AG04450 (cell line): ENCODE results near the gene IGFBP4. TPM values are rescaled to one million over a fixed set of nuclear protein-coding genes. Genes with fewer than 3 reads are reported as not detected.
A peak's percentile ranks its signal among the peaks of the same experiment; 100 is the strongest.
"Not testable (repeated sequence)": the region's sequence is repeated elsewhere in the genome, so short reads cannot be mapped to it uniquely, and the experiment has no call there.

ENCODE experiments used
- CTCF ChIA-PET: fragments of 300-600, 350-600 bp; formaldehyde crosslinking; extraction: SDS; loops from one replicate; lab custom pipeline; 2022; ENCODE audit warnings: antibody characterized with exemption, inconsistent platforms; lab: Charles Lee
- POLR2A ChIA-PET: fragments of 350-600 bp; formaldehyde crosslinking; extraction: SDS; loops from one replicate; lab custom pipeline; 2021; ENCODE audit warnings: antibody characterized with exemption, inconsistent platforms; lab: Yijun Ruan, JAX
- DNase-seq: peaks from one replicate; pipeline ENCODE4 v3.0.0-alpha.2; 2011; ENCODE audit warnings: low read depth, low spot score
- H3K27ac ChIP-seq: one replicate; pipeline ENCODE4 v1.5.1; 2012; ENCODE audit warnings: low read depth, low read length, control low read depth
- H3K27me3 ChIP-seq: one replicate; pipeline ENCODE4 v1.6.0; 2012; ENCODE audit warnings: low read length; ENCODE audit not compliant: control insufficient read depth, insufficient read depth
- H3K4me3 ChIP-seq: 2 replicates; pipeline ENCODE4 v1.5.1; 2011; ENCODE audit warnings: mild to moderate bottlenecking, low read depth, low read length, control low read depth
- H3K9me3 ChIP-seq: 2 replicates; pipeline ENCODE4 v1.5.1; 2012; ENCODE audit warnings: low read length; ENCODE audit not compliant: control insufficient read depth, insufficient read depth
- polyA minus RNA-seq: library from RNA; depleted of rRNA, polyadenylated mRNA; stranded (reverse); fragments of >200 nt; gene quantifications from 2 replicates; pipeline ENCODE4 v1.2.3, GENCODE V29; 2011; rRNA and poly(A)+ RNA removed
- polyA plus RNA-seq: library from polyadenylated mRNA; depleted of rRNA; stranded (reverse); fragments of >200 nt; gene quantifications from 2 replicates; pipeline ENCODE4 v1.2.3, GENCODE V29; 2011; rRNA removed
- TF ChIP-seq, protein P1 (sequence below): IDR thresholded peaks from 2 replicates; pipeline ENCODE4 v1.5.1; 2011; ENCODE audit warnings: low read depth, low read length, control low read depth, inconsistent platforms

Gene IGFBP4
- polyA plus RNA-seq (1,026 and 1,343 TPM in 2 replicates), polyA minus RNA-seq (782 and 1,005 TPM in 2 replicates)

DNA sequence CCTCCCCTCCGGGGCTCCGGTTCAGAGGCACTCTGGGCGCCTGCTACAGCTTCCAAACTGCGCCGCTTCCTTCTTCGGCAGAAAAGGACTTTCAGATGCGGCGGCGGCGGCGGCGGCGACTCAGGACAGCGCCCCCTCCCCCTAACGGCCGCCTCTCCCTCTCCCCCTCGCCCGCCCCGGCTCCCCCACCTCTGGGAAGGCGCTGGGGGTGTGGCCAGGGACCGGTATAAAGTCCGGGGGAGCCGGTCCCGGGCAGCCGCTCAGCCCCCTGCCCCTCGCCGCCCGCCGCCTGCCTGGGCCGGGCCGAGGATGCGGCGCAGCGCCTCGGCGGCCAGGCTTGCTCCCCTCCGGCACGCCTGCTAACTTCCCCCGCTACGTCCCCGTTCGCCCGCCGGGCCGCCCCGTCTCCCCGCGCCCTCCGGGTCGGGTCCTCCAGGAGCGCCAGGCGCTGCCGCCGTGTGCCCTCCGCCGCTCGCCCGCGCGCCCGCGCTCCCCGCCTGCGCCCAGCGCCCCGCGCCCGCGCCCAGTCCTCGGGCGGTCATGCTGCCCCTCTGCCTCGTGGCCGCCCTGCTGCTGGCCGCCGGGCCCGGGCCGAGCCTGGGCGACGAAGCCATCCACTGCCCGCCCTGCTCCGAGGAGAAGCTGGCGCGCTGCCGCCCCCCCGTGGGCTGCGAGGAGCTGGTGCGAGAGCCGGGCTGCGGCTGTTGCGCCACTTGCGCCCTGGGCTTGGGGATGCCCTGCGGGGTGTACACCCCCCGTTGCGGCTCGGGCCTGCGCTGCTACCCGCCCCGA is at the start of gene IGFBP4:
Gene IGFBP4 (plus strand): TSS at position 255 of the 792 bp plus-strand sequence. CDS start 286 bp downstream, at position 541.
- Histone ChIP-seq H3K4me3 (peak within 1 kb of the TSS; percentile 98), H3K27me3 (no peaks in the 10 kb centered on the region), H3K9me3 (no peaks in the 10 kb centered on the region), H3K27ac (peak within 1 kb of the TSS; percentile 80)
- CTCF ChIA-PET, result interaction anchor here (0.5 to 6.5 kb wide), 8 partner anchors 25 to 196 kb away, joined by 3 to 50 read pairs (median 4); no protein-coding TSS in a partner anchor
- no peak for DNase-seq
- POLR2A ChIA-PET, result interaction anchor here (0.6 to 1.8 kb wide), 23 partner anchors 9 to 128 kb away, joined by 3 to 17 read pairs (median 4); partner anchors contain the start of gene TOP2A
- TF ChIP-seq, protein P1, sequence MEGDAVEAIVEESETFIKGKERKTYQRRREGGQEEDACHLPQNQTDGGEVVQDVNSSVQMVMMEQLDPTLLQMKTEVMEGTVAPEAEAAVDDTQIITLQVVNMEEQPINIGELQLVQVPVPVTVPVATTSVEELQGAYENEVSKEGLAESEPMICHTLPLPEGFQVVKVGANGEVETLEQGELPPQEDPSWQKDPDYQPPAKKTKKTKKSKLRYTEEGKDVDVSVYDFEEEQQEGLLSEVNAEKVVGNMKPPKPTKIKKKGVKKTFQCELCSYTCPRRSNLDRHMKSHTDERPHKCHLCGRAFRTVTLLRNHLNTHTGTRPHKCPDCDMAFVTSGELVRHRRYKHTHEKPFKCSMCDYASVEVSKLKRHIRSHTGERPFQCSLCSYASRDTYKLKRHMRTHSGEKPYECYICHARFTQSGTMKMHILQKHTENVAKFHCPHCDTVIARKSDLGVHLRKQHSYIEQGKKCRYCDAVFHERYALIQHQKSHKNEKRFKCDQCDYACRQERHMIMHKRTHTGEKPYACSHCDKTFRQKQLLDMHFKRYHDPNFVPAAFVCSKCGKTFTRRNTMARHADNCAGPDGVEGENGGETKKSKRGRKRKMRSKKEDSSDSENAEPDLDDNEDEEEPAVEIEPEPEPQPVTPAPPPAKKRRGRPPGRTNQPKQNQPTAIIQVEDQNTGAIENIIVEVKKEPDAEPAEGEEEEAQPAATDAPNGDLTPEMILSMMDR, result peak; percentile 48

DNA sequence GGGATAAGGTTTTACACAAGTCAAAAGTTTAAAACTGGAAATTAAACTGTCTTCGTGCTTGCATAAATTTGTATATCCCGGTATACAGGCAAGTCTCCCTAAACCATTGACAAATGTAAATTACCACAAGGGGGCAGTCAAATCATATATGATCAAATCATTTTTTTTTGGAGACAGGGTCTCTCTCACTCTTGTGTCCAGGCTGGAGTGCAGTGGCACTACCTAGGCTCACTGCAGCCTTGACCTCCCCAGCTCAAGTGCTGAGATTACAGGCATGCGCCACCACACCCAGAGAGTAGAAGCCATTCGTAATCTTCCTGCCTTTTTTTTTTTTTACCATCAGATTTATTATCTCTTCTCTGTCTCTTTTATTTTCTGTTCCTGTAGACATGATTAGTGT is 44.1 kb upstream of the IGFBP4 start:
- ChIA-PET CTCF (interaction anchor here (0.6 to 3.7 kb wide), 24 partner anchors 9 to 852 kb away, joined by 3 to 37 read pairs (median 4); partner anchors contain the start of gene TOP2A), POLR2A (no interaction called here)
- DNase-seq, result peak; percentile 21
- Histone ChIP-seq H3K27me3 (no peaks in the 10 kb centered on the region), H3K27ac (no peak overlapping the region), H3K4me3 (no peak overlapping the region), H3K9me3 (no peaks in the 10 kb centered on the region)
- TF ChIP-seq, protein P1, result peak; percentile 64

DNA sequence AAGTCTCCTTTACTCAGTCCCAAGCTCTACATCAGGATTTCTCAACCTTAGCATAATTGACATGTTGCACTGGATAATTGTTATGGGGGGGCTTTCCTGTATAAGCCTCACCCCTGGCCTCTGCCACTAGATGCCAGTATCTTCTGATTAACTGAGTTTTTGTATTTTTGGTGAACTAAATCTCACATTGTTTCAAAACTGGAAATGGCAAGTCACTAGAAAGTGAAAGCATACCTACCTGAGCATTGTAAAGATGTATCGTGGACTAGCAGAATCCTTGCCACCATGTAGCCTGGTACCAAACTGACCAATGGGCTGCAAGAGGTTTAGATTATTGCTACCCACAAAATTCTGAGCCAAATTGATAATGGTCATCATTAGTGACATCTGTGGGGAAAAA is 40.6 kb upstream of the IGFBP4 start:
- ChIA-PET CTCF (interaction anchor here (1.2 to 2.4 kb wide), 4 partner anchors 12 to 158 kb away, joined by 3 to 11 read pairs (median 4); no protein-coding TSS in a partner anchor), POLR2A (no interaction called here)
- Histone ChIP-seq H3K4me3 (no peak overlapping the region), H3K27me3 (no peaks in the 10 kb centered on the region), H3K9me3 (no peaks in the 10 kb centered on the region), H3K27ac (no peak overlapping the region)
- TF ChIP-seq, protein P1, result no peak
- DNase-seq, result no peak

DNA sequence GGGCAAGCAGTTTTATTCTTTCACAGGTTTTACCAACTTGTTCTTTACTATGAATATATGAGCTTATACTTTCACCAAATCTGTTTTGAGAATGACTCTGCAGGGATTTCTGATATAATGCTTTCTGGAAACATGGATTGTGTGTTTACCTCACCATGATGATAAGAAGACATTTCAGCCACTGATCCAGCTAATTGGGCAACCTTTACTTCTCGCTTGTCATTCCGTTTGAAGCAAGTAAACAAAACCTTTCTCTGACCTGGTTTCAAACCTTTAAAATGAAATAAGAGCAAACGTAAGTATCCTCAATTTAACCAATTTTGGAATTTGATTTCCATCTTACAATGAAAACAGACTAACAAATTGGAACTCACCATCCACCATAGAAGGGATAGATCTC is 39.2 kb upstream of the IGFBP4 start:
- no peak for DNase-seq
- Histone ChIP-seq H3K27ac (no peak overlapping the region), H3K9me3 (no peaks in the 10 kb centered on the region), H3K4me3 (no peak overlapping the region), H3K27me3 (no peaks in the 10 kb centered on the region)
- POLR2A ChIA-PET, result no interaction called here
- TF ChIP-seq, protein P1, result no peak
- CTCF ChIA-PET, result no interaction called here

DNA sequence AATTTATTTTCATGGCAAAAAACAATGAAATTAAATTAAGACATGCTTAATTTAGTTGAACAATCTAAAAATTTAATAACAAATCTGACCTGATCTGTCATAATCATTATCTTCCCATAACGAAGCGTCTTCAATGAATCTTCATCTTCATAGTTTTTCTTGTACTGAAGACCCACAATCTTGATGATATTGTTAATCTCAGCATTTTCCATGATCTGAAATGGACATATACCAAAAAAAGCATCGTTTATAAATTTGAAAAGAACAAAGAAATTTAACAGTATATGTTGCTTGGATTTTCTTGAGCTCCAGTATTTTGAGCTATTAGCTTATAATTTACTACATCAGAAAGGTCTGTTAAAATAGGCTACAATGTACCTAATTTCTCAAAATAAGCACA is 35.8 kb upstream of the IGFBP4 start:
- ChIA-PET CTCF (interaction anchor here (1.0 to 2.0 kb wide), 4 partner anchors 8 to 153 kb away, joined by 3 to 7 read pairs (median 4); partner anchors contain the start of gene TOP2A), POLR2A (no interaction called here)
- Histone ChIP-seq H3K27me3 (no peaks in the 10 kb centered on the region), H3K4me3 (no peak overlapping the region), H3K9me3 (no peaks in the 10 kb centered on the region), H3K27ac (no peak overlapping the region)
- TF ChIP-seq, protein P1, result no peak
- DNase-seq, result no peak

DNA sequence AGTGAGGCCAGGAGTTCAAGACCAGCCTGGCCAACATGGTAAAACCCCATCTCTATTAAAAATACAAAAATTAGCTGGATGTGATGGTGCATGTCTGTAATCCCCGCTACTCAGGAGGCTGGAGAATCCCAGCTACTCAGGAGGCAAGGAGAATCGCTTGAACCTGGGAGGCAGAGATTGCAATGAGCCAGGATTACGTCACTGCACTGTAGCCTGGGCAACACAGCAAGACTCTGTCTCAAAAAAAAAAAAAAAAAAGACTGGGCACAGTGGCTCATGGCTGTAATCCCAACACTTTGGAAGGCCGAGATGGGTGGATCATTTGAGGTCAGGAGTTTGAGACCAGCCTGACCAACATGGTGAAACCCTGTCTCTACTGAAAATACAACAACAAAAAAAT is 33.7 kb upstream of the IGFBP4 start:
- not testable (repeated sequence) for H3K27me3 ChIP-seq, H3K4me3 ChIP-seq, H3K27ac ChIP-seq, DNase-seq, H3K9me3 ChIP-seq
- POLR2A ChIA-PET, result interaction anchor here (1.3 kb wide), 1 partner anchor 8 kb away, joined by 5 read pairs; the partner anchor contains the start of gene TOP2A
- CTCF ChIA-PET, result interaction anchor here (0.6 to 1.3 kb wide), 7 partner anchors 9 to 234 kb away, joined by 3 to 6 read pairs (median 4); no protein-coding TSS in a partner anchor
